GM10847 (cell line): ENCODE measurements around the gene SLC6A7.

Experiments used
- POLR2A ChIP-seq: IDR thresholded peaks from 2 replicates; pipeline ENCODE4 v1.6.1; 2011; ENCODE audit not compliant: insufficient read length; ENCODE audit errors: extremely low read depth

The SLC6A7 gene

DNA sequence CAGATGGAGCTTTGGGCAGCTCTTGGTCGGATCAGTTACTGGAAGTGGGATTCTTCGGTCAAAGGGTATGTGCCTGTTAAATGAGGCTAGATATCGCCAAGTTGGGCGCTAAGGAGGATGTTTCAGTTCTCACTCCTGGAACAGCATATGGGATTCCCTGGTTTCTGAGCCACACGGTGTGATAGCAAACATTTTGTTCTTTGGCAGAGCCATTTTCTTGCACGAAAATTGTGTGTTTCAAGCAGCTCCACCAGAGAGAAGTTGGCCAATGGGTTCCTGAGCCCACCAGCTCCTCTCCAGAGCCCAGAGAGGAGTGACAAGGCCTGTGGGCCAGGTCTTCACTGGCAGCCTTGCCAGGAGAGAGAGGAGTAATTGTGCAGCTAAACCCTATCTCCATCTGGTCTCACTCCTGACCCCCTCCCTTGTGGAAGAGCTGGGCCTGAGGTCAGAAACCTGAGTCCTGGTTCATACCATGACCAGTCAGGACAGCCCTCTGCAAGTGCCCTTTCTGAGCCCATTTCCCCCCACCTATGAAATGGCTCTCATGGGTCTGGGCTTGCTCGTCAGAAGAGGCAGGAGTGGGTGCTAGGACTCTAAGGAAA lies 10.7 kb upstream of the SLC6A7 start:
- TF ChIP-seq POLR2A: no peak

DNA sequence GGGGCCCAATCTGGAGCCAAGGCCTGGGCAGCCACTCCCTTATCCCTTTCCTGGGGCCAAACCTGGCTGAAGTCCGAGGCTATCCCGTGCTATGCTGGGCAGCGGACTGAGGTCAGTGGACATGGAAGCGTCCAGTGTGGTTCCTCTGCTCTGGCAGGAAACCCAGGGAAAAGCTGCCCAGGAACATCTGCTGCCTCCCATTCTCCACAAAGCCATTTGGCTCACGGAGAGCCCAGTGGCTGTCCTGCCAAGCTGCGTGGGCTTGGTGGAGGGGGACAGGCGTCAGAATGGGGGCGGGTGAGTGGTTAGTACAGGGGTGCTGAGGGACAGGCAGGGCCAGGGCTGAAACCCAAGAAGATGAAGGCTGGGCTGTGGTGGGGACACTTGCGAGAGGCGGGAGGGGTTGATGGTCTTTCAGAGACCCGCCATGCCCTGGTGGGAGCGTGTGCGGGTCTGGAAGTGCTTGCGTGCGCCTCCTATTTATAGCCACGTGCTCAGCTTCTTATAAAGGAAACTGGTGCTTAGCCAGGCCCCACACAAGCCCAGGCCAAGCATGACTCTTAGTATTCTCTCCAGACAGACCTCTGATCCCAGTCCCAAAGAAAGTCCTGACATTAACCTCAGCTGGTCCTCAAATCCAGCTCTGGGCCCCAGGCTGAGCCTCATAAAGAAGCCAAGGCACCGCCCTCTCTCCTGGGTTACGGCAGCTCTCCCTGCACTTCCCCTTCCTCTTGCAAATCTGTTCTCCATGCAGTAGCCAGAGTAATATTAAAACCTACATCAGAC lies 9.4 kb upstream of the SLC6A7 start:
- TF ChIP-seq POLR2A: no peak

GRCh38 chr5:150181027-150181426 lies 8.8 kb upstream of the SLC6A7 start:
- no peak for TF ChIP-seq POLR2A

- TF ChIP-seq POLR2A: no peak
Observed at GRCh38 chr5:150181766-150182545, 7.9 kb upstream of the SLC6A7 start.

DNA sequence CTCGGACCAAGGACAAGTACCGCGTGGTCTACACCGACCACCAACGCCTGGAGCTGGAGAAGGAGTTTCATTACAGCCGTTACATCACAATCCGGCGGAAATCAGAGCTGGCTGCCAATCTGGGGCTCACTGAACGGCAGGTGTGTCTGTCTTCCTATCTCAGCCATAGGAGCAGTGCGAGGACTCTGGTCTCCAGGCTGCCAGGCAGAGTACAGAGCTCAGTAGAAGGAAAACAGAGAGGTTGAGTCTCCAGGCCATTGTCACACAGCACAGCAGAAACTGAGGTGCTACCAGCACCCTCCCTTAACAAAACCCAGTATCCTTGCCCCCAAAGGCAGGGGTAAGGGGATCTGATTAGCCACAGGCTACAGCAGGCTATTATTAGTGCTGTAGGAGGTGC lies 7.1 kb upstream of the SLC6A7 start:
- no peak for TF ChIP-seq POLR2A

GRCh38 chr5:150183436-150183835 lies 6.4 kb upstream of the SLC6A7 start:
- TF ChIP-seq POLR2A: no peak

GRCh38 chr5:150184006-150184405 lies 5.9 kb upstream of the SLC6A7 start:
- no peak for TF ChIP-seq POLR2A

- no peak for TF ChIP-seq POLR2A
Observed at GRCh38 chr5:150184990-150185912, 4.6 kb upstream of the SLC6A7 start.

GRCh38 chr5:150186137-150186536 lies 3.7 kb upstream of the SLC6A7 start:
- no peak for TF ChIP-seq POLR2A

- TF ChIP-seq POLR2A: no peak
Observed at GRCh38 chr5:150186897-150187296, 3.0 kb upstream of the SLC6A7 start.

- TF ChIP-seq POLR2A: no peak
Observed at GRCh38 chr5:150188146-150188842, 1.6 kb upstream of the SLC6A7 start.

DNA sequence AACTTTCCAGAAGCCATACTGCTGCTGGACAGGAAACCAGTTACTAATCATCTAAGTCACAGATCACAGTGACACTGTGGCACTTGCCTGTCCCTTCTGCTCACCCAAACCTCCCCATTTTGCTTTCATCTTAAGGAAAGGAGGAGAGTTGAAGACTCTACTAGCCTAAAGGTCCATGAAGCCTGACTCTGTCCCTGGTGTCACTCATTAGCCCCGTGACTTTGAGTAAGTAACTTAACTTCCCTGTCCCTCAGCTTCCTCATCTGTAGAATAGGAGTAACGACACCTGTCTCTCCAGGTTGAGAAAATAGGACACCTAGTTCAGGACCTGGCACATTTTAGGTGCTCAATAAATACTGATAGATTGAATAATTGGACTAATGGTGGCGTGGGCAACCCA lies 536 bp upstream of the SLC6A7 start:
- no peak for TF ChIP-seq POLR2A

GRCh38 chr5:150190503-150190979 lies 679 bp downstream of the SLC6A7 start:
- no peak for TF ChIP-seq POLR2A

DNA sequence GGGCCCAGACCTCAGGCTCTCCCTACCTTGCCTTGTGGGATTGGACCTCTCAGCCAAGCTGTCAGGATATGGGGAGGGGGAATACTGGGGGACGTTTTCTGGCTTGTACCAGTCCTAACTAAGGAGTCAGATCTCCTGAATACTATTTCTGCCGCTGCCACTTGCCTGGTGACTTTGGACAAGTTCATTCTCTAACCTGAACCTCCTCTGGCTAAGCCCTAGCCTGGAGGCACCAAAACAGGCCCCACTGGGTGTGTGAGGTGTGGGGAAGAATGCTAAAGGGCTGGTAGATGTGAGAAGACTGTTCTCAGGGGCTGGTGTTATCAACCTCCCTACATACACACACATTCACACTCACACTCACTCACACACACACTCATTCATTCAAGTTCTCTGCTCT lies 1.1 kb downstream of the SLC6A7 start:
- TF ChIP-seq POLR2A: no peak
